Measurements from ENCODE around the gene QSOX2.

QSOX2 gene

DNA sequence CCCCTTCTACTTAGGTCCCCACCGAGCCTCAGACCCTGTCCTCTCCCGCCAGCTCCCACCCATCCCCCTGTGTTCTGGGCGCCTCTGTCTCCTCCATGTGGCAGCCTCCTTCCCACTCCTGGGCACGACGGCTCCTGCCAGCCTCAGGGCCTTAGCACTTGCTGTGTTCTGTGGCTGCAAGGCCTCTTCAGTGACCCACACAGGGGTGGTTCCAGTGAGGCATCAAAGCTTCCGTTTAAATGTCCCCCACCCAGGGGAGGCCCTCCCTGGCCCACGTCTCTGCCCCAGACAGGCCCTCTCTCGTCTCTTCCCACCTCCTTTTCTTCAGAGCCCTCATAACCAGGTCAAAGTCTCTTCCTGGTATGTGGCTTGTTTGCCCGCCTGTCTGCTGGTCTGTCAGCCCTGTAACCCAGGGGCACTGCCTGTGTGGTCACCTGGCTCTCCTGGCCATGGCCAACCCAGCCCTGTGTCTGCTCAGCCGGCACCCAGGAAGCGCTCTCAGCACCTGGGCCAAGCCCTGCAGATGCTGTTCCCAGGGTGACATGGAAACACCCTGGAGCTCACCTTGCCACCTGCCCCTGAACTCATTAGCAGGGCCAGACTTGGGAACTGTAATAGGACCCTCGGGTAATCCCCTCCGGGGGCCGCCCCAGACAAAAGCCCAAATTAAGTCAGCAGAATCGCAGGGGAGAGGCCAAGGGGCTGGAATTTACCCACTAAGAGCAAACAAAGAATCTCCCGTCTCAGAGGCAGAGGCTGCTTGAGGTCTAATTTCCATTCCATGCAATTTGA lies 74.4 kb downstream of the QSOX2 start:
- no peak for DNase-seq

DNA sequence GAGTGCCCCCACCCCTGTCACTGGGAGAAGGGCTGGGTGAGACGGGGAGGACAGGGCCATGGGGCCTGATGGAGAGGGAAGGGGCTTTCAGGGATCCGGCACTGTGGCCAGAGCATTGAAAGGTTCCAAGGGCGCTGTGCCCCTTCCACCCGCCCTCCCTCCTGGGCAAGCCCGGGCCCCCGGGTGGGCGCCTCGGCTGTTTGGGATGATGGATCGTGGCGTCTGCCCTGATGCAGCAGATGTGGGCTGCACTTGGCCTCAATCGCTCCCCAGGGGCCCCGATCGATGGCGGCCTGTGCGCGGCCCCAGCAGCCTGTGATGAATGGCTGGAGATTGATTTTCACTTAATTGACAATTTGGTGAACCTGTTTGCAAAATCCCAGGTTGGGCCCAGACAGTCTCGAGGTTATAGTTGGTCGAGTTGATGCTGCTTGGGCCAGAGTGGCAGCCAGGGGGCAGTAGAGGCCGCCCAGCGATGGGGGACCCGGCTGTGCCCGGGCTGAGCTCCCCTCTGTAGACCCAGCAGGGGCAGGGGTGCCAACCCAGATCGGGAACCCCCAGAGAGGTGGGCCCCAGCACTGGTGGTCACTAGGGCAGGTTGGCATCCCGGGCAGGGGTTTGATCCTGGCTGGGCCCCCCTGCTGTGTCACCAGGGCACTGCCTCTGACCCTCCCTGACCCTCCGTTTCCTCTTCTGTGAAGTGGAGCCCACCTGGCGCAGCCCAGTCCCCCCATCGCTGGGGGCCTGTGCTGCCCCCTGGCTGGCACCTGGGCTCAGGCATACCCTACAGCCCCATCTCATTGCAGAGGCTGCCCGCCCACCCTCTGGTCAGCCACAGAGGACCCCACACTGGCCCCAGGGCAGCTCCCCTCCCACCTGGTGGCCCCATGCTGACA lies 75.4 kb downstream of the QSOX2 start:
- DNase-seq: peak in 1 of 2 experiments; percentile 27

DNA sequence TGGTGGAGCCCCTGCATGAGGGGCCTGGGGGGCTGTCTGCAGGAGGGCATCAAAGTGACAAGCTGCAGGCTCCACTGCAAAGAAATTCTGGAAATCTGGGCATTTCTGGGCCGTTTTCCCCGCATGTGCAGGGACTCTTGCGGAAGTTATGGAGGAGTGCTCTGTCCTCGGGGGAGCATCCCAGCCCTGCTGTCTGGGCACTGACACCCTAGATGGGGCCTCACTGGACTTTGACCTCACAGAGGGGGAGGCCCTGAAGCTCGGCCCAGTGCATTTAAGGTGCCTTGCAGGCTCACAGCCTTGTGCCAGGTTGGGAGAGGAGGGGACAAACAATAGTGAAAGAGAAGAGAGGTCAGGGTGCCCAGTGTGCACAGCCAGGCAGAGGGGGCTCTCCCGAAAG lies 76.1 kb downstream of the QSOX2 start:
- DNase-seq: no peak

DNA sequence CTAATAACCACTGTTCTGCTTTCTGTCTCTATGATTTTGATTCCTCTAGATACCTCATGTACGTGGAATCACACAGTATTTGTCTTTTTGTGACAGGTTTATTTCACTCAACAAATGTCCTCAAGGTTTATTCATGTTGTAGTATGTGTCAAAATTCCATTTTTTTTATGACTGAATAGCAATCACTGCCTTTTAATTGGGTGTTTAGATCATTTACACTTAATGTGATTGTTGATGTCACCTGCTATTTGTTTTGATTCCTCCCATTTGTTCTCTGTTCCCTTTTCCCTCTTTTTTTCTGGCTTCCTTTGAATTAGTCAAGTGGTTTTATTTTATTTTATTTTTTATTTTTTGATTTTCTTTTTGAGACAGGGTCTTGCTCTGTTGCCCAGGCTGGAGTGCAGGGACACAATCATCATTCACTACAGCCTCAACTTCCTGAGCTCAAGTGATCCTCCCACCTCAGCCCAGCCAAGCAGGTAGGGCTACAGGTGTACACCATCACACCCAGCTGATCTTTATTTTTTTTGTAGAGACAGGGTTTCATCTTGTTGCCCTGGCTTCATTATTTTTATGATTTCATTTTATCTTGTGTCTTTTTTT lies 82.3 kb downstream of the QSOX2 start:
- no peak for DNase-seq

DNA sequence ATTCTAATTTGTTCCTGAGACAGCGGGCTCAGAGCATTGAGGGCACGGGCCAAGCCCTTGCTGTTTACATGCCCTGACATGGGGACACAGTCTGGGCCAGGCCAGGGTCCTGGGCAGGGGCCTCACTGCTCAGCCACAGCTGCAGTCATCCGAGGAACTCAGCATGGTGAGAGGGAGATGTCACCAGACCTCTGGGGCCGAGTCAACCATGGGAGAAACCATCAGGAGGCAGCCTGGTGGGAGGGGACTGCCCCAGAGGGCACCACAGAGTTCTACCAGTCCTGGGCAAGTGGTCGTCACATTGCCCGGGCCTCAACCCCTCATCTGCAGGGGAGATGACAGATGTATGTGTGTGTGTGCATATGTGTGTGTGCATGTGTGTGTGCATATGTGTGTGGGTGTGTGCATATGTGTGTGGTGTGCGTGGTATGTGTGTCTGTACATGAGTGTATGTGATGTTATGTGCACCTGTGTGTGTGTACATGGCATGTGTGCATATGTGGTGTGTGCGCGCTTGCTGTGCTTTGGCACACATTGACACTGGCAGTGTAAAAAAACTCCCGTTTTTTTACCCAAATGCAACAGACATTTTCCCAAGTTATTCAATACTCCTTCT lies 84.5 kb downstream of the QSOX2 start:
- DNase-seq: no peak

DNA sequence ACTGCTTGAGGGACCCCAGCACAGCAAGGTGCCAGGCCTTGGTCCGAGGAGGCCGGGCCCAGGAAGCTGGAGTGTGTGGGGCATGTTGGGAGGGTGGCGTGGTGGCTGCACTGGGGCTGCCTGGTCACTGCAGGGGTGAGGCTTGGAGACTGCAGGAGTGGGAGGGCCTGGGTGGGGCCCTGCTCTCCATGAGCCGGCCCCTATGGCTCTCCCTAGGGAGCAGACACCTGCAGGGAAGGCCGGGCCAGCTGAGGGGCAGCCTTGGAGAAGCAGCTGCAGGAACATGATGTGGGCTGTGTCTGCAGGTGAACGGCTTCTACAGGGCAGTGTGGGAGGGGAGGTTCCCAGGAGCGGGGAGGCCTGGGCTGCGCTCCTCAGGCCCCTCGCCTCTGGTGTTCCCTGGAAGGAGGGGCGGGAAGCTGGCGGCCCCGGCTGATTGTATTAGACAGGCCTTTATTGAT lies 85.2 kb downstream of the QSOX2 start:
- no peak for DNase-seq

DNA sequence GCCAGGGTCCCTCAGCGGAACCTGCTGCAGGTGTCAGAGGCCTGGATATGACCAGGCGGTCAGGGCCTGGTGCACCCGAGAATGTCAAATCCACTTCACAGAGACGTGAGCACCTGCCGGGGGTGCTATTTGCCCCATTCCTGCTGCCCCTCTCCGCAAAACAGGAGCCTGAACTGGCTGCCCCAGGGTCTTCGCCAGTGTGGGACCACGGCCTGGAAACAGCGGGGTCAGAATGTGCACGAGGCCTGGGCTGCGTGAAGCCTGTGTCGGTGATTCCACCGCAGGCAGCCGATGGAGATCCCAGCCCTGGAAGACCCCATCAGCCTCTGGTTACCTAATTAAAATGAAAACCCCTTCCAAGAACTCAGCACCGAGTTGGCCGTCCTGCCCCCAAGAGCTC lies 85.8 kb downstream of the QSOX2 start:
- DNase-seq: no peak

DNA sequence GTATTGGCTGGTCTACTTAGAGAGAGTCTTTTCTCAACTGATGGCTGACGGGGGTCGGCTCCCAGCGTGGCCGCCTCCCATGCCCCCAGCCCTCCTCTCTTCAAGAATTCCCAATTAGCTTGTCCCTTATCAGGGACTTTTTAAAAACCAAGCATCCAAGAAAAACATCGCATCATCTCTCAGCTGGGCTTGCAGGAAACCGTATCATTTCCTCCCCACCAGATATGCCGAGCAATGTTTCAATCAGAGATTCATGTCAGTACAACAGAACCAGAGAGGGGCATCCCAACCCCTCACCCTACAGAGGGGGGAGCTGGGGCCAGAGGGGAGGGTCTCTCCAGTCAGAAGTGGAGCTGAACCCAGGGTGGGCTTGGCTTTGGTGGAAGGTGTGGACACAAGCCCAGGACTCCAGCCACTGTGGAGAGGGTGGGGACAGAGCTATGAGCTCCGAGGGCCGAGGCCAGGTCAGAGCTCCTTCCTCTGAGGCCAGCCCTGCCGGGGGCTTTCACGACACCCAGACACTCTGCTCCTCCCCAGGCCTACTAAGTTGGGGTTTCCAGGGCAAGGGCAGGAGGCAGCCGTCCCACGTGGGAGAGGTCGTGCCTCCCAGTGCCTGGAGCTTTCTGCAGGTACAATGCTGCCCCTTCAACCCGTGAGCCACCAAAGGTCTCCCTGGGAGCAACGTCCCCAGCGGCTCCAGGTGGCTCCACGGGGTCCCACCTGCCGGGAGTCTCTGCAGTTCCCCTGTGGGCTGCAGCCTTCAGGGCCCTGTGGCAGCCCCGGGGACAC lies 87.9 kb downstream of the QSOX2 start:
- DNase-seq: no peak

Data from Kasumi-1 (cell line).